ENCODE data around the gene CCDC149.

GRCh38 chr4:24915121-24915922 is 2.5 kb upstream of the CCDC149 start:
- TF ChIP-seq DRAP1 (CRISPR knock-in tag; IDR thresholded peaks at IDR 0.05) (no peak), THAP8 (CRISPR knock-in tag; IDR thresholded peaks at IDR 0.05; ENCODE audit: borderline replicate concordance) (no peak), ZHX1 (CRISPR knock-in tag; IDR thresholded peaks at IDR 0.05; ENCODE audit: low read depth) (no peak), CTCF (CRISPR knock-in tag; IDR thresholded peaks at IDR 0.05) (no peak), BCL3 (CRISPR knock-in tag; IDR thresholded peaks at IDR 0.05) (no peak), ZNF83 (CRISPR knock-in tag; IDR thresholded peaks at IDR 0.05; ENCODE audit: borderline replicate concordance) (no peak), PREB (CRISPR knock-in tag; IDR thresholded peaks at IDR 0.05) (no peak), ZNF589 (CRISPR knock-in tag; conservative IDR thresholded peaks at IDR 0.05) (no peak), EP300 (IDR thresholded peaks at IDR 0.05; ENCODE audit: low read depth in 2 of 2, low read length in 2 of 2) (no peak), EP300 (CRISPR knock-in tag; IDR thresholded peaks at IDR 0.05; ENCODE audit: borderline replicate concordance) (no peak)

All from HepG2 (cell line).